HL-60 (cell line): ENCODE measurements around the gene SAMD5.
A peak's percentile ranks its signal among the peaks of the same experiment; 100 is the strongest.

Experiments used
- DNase-seq, 2 experiments: peaks; one replicate each; pipeline ENCODE4 v3.0.0-alpha.2; 2010 to 2020; ENCODE audit warnings: low read depth in 1 of 2, low spot score in 1 of 2
- H3K27ac ChIP-seq: fragments of 250-450 bp; sonication (Bioruptor Pico); replicated peaks from 2 replicates; pipeline ENCODE4 v1.5.1; 2020; ENCODE audit warnings: mild to moderate bottlenecking, moderate library complexity
- H3K27me3 ChIP-seq: fragments of 250-450 bp; sonication (Bioruptor Pico); 2 replicates; pipeline ENCODE4 v1.5.1; 2021; ENCODE audit warnings: mild to moderate bottlenecking, moderate library complexity; ENCODE audit not compliant: insufficient read depth, poor library complexity, severe bottlenecking
- H3K4me3 ChIP-seq: replicated peaks from 2 replicates; pipeline ENCODE4 v1.5.1; 2011; ENCODE audit warnings: mild to moderate bottlenecking, control low read depth, low read length; ENCODE audit not compliant: insufficient read depth
- CTCF ChIP-seq: IDR thresholded peaks from one replicate; pipeline ENCODE4 v1.5.1; 2011; ENCODE audit warnings: low read length, control low read depth, inconsistent platforms; ENCODE audit not compliant: insufficient read depth
- GABPA ChIP-seq: IDR thresholded peaks from 2 replicates; pipeline ENCODE4 v1.6.1; 2012; ENCODE audit warnings: low read depth
- POLR2AphosphoS5 ChIP-seq: IDR thresholded peaks from 2 replicates; pipeline ENCODE4 v1.6.1; 2012; ENCODE audit warnings: low read depth
- REST ChIP-seq: IDR thresholded peaks from 2 replicates; pipeline ENCODE4 v1.6.1; 2012; ENCODE audit warnings: low read depth; ENCODE audit not compliant: insufficient replicate concordance
- SPI1 ChIP-seq: IDR thresholded peaks from 2 replicates; pipeline ENCODE4 v1.6.1; 2012; ENCODE audit warnings: low read depth, mild to moderate bottlenecking, borderline replicate concordance
- long read RNA-seq: library from polyadenylated mRNA; unstranded; transcript quantifications from one replicate; pipeline ENCODE4 v2.0.0, GENCODE V29; 2020

SAMD5 gene
- long read RNA-seq, result 0 reads

GRCh38 chr6:147508042-147508865 is at the start of gene SAMD5:
SAMD5 (plus strand) TSS chr6:147508690; CDS start chr6:147508929, 239 bp downstream.
- DNase-seq, result no peak
- Histone ChIP-seq H3K27me3 (peaks cover 57% of the 10 kb centered on the region), H3K27ac (no peak within 1 kb of the TSS), H3K4me3 (peak within 1 kb of the TSS; percentile 25)
- TF ChIP-seq REST (no peak), CTCF (no peak), POLR2AphosphoS5 (no peak), SPI1 (no peak), GABPA (no peak)

- Histone ChIP-seq H3K27me3 (peaks cover 4% of the 10 kb centered on the region), H3K27ac (no peak overlapping the region), H3K4me3 (no peak overlapping the region)
- TF ChIP-seq SPI1 (no peak), POLR2AphosphoS5 (no peak), CTCF (no peak), GABPA (no peak), REST (no peak)
- no peak for DNase-seq
Observed at GRCh38 chr6:147459780-147460179, 48.7 kb upstream of the SAMD5 start.

GRCh38 chr6:147463651-147464050 is 44.8 kb upstream of the SAMD5 start:
- Histone ChIP-seq H3K27ac (no peak overlapping the region), H3K27me3 (no peaks in the 10 kb centered on the region), H3K4me3 (no peak overlapping the region)
- no peak for TF ChIP-seq CTCF
- TF ChIP-seq POLR2AphosphoS5, result no peak
- no peak for TF ChIP-seq GABPA
- no peak for TF ChIP-seq SPI1
- TF ChIP-seq REST, result no peak
- no peak for DNase-seq
